NCI-H524 (cell line): ENCODE measurements around the gene CBX1.
"Not testable (repeated sequence)": the region's sequence is repeated elsewhere in the genome, so short reads cannot be mapped to it uniquely, and the experiment has no call there.

Source experiments
- DNase-seq, 2 experiments: peaks; one replicate each; lab custom pipeline; 2025; lab: John Stamatoyannopoulos, UW

The CBX1 gene

GRCh38 chr17:48051706-48052486 lies 49.4 kb downstream of the CBX1 start:
- no peak for DNase-seq

GRCh38 chr17:48051283-48051682 lies 50.0 kb downstream of the CBX1 start:
- no peak for DNase-seq

GRCh38 chr17:48048384-48049126 lies 52.7 kb downstream of the CBX1 start:
- peak; percentile 80 to 82 for DNase-seq

GRCh38 chr17:48047741-48048383 lies 53.4 kb downstream of the CBX1 start, which contains the start of gene NFE2L1:
TSS of gene NFE2L1 (plus strand) at chr17:48048359. CDS start at chr17:48051119, 2,760 bp downstream.
- peak; percentile 100 for DNase-seq

GRCh38 chr17:48047113-48047740 lies 54.1 kb downstream of the CBX1 start:
- DNase-seq = peak in 1 of 2 experiments; percentile 43

- no peak for DNase-seq
These were observed 55.0 kb downstream of the CBX1 start for GRCh38 chr17:48046296-48046695.

GRCh38 chr17:48045316-48046001 lies 55.8 kb downstream of the CBX1 start:
- no peak for DNase-seq

- no peak for DNase-seq
These were observed 56.4 kb downstream of the CBX1 start for GRCh38 chr17:48044851-48045250.

GRCh38 chr17:48043176-48043575 lies 58.1 kb downstream of the CBX1 start:
- DNase-seq = peak in 1 of 2 experiments; percentile 56

GRCh38 chr17:48038687-48039086 lies 62.6 kb downstream of the CBX1 start:
- DNase-seq = no peak

- DNase-seq = no peak
These were observed 63.4 kb downstream of the CBX1 start for GRCh38 chr17:48037838-48038323.

GRCh38 chr17:48037036-48037837 lies 64.0 kb downstream of the CBX1 start, which contains the start of gene COPZ2:
TSS of gene COPZ2 (minus strand) at chr17:48037797. CDS start at chr17:48037777, 20 bp downstream.
- peak in 1 of 2 experiments; percentile 51 for DNase-seq

GRCh38 chr17:48036693-48037035 lies 64.6 kb downstream of the CBX1 start:
- no peak for DNase-seq

- DNase-seq = not testable (repeated sequence)
These were observed 66.5 kb downstream of the CBX1 start for GRCh38 chr17:48034734-48035133.

- DNase-seq = no peak
These were observed 69.3 kb downstream of the CBX1 start for GRCh38 chr17:48031966-48032365.

GRCh38 chr17:48030531-48030930 lies 70.7 kb downstream of the CBX1 start:
- no peak for DNase-seq

- DNase-seq = no peak
These were observed 72.5 kb downstream of the CBX1 start for GRCh38 chr17:48028736-48029135.

- no peak for DNase-seq
These were observed 73.8 kb downstream of the CBX1 start for GRCh38 chr17:48027322-48027981.

GRCh38 chr17:48026502-48027321 lies 74.6 kb downstream of the CBX1 start:
- peak; percentile 90 to 91 for DNase-seq
